LNCAP (cell line): Measurements from ENCODE around the gene GDAP1L1.

ENCODE experiments used
- TF ChIP-seq, protein P1 (sequence below): fragments of 450-650 bp; IDR thresholded peaks from 2 replicates; pipeline ENCODE4 v1.5.1; 2017; ENCODE audit warnings: mild to moderate bottlenecking

Gene GDAP1L1

DNA sequence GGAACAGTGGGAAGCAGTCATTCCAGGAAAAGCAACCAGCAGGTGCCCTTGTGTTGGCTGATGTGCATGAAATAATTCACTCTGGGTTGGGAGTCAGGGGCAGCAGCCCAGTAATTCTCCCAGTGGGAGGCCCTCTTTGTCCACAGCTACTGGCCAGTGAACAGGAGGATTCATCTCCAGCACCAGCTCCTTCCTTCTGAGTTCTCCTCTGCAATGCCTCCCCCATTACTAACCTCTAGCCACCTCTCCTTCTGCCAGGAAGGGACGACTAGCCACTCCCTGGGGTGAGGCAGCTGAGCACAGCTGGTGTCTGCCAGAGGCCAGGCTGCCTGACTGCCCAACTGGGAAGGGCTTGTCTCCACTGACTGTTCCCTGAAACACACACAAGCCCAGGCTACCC, 77.2 kb downstream of the GDAP1L1 start:
- TF ChIP-seq, protein P1, sequence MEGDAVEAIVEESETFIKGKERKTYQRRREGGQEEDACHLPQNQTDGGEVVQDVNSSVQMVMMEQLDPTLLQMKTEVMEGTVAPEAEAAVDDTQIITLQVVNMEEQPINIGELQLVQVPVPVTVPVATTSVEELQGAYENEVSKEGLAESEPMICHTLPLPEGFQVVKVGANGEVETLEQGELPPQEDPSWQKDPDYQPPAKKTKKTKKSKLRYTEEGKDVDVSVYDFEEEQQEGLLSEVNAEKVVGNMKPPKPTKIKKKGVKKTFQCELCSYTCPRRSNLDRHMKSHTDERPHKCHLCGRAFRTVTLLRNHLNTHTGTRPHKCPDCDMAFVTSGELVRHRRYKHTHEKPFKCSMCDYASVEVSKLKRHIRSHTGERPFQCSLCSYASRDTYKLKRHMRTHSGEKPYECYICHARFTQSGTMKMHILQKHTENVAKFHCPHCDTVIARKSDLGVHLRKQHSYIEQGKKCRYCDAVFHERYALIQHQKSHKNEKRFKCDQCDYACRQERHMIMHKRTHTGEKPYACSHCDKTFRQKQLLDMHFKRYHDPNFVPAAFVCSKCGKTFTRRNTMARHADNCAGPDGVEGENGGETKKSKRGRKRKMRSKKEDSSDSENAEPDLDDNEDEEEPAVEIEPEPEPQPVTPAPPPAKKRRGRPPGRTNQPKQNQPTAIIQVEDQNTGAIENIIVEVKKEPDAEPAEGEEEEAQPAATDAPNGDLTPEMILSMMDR, result no peak

DNA sequence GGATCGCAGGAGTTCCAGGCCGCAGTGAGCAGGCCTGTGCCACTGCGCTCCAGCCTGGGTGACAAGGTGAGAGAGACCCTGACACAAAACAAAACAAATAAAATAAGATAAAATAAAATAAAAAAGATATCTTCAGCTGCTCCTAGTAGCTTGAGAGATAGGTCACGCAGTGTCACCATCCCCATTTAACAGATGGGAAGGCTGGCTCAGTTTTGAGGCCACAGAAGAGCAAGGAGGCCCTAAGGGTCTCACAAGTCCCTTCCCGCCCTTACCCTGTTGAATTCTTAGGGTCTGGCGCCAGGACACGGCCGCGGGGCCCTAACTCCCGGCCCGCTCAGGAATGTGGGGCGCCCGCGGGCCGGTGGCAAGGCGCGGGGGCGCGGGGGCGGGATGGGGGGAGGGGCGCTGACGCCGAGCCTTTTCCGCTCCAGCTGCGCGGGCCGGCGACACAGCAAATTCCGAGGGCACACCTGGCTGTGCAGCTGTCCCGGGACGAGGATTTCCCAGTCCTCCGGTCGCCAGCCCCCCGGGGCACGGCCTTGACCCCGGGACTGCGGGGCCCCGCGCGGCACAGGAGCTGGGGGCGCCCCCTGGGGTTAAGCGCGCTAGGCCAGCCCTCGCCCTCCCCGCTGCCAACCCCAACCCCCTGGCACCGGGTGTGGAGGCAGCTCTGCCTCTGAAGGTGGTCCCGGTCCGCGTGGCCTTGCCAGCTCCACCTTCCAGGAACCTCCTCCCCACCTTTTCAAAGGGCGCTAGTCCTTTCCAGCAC, 79.5 kb downstream of the GDAP1L1 start:
- TF ChIP-seq, protein P1, result no peak

DNA sequence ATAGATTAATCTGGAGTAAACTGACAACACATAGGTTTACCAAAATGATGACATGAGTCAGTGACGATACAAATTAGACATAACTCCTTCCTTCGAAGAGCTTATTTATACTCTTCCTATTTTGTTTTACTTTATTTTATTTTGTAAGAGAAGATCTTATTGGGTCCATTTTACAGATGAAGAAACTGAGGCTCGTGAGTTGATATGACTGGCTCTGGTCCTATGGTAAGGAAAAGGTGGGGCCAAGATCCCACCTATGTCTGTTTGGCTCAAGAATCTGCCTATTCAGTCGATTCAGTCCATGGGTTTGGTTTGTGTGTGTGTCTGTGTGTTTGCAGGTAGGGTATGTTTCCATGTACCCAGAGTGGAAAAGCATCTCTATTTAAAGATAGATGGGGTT, 81.3 kb downstream of the GDAP1L1 start:
- TF ChIP-seq, protein P1, result no peak
